Panc1 (cell line): ENCODE measurements around the gene CCDC40.

Experiments used
- CTCF ChIP-seq: fragments of 450-650 bp; IDR thresholded peaks from 2 replicates; pipeline ENCODE4 v1.5.1; 2017; ENCODE audit warnings: mild to moderate bottlenecking
- POLR2AphosphoS5 ChIP-seq: IDR thresholded peaks from 2 replicates; pipeline ENCODE4 v1.6.1; 2012; ENCODE audit warnings: mild to moderate bottlenecking, low read depth, low read length, moderate library complexity
- REST ChIP-seq, 2 experiments: IDR thresholded peaks; 2 replicates each; pipeline ENCODE4 v1.6.1; 2011 to 2012; ENCODE audit warnings: low read depth in 2 of 2, control low read depth in 1 of 2, low read length in 1 of 2, mild to moderate bottlenecking in 1 of 2, moderate library complexity in 1 of 2; ENCODE audit not compliant: insufficient read depth in 1 of 2
- SIN3A ChIP-seq: IDR thresholded peaks from 2 replicates; pipeline ENCODE4 v1.6.1; 2012; ENCODE audit warnings: low read depth, mild to moderate bottlenecking, low read length, moderate library complexity, borderline replicate concordance; ENCODE audit not compliant: insufficient read depth
- TCF7L2 ChIP-seq: IDR thresholded peaks from 2 replicates; pipeline ENCODE4 v1.6.1; 2011; ENCODE audit warnings: mild to moderate bottlenecking, low read depth, low read length, inconsistent platforms

GRCh38 chr17:80124351-80124981 is 88.0 kb downstream of the CCDC40 start:
- TF ChIP-seq CTCF = peak; percentile 34; the same call in 1 of the 2 replicates
- no peak for TF ChIP-seq POLR2AphosphoS5
- TF ChIP-seq REST (IDR thresholded peaks at IDR 0.05; ENCODE audit: insufficient read depth in 1 of 2, low read depth in 2 of 2, low read length in 1 of 2) = no peak
- no peak for TF ChIP-seq SIN3A
- no peak for TF ChIP-seq TCF7L2
